Neural cell (in vitro differentiated cells): ENCODE measurements around the gene CPNE5. TPM values are rescaled to one million over a fixed set of nuclear protein-coding genes. Genes with fewer than 3 reads are reported as not detected.

Source experiments
- H2AFZ ChIP-seq: fragments of 200-600, 300-800 bp; sonication (generic), shearing (Covaris generic); 2 replicates; pipeline ENCODE4 v1.6.0; 2014; ENCODE audit warnings: low read depth, mild to moderate bottlenecking, antibody characterized with exemption, low read length, moderate library complexity
- H3F3A ChIP-seq: fragments of 200-600 bp; shearing (Covaris generic); 2 replicates; pipeline ENCODE4 v1.6.1; 2016; ENCODE audit warnings: mild to moderate bottlenecking, moderate library complexity, mixed read lengths, antibody characterized with exemption, low read length; ENCODE audit not compliant: insufficient read depth, poor library complexity, severe bottlenecking
- H3K27ac ChIP-seq: fragments of 200-600, 300-800 bp; sonication (generic), shearing (Covaris generic); 2 replicates; pipeline ENCODE4 v1.5.1; 2014; ENCODE audit warnings: mild to moderate bottlenecking, low read length, moderate library complexity
- H3K27me3 ChIP-seq: fragments of 300-800, 200-600 bp; sonication (generic), shearing (Covaris generic); 2 replicates; pipeline ENCODE4 v1.6.0; 2014; ENCODE audit warnings: mild to moderate bottlenecking, low read depth, low read length, moderate library complexity; ENCODE audit not compliant: insufficient read depth
- H3K36me3 ChIP-seq: fragments of 300-800, 200-600 bp; sonication (generic), shearing (Covaris generic); 2 replicates; pipeline ENCODE4 v1.5.1; 2014; ENCODE audit warnings: mild to moderate bottlenecking, antibody characterized with exemption, low read length, moderate library complexity; ENCODE audit not compliant: insufficient read depth
- H3K4me2 ChIP-seq: fragments of 300-800, 200-600 bp; sonication (generic), shearing (Covaris generic); 2 replicates; pipeline ENCODE4 v1.6.0; 2014; ENCODE audit warnings: mild to moderate bottlenecking, low read length
- H3K4me3 ChIP-seq: fragments of 300-800, 200-600 bp; sonication (generic), shearing (Covaris generic); 2 replicates; pipeline ENCODE4 v1.5.1; 2014; ENCODE audit warnings: mild to moderate bottlenecking, low read length, moderate library complexity
- H3K79me2 ChIP-seq: fragments of 200-600 bp; shearing (Covaris generic); replicated peaks from 2 replicates; pipeline ENCODE4 v1.6.0; 2014; ENCODE audit warnings: mild to moderate bottlenecking, low read length, moderate library complexity; ENCODE audit not compliant: insufficient read depth
- H3K9ac ChIP-seq: fragments of 300-800, 200-600 bp; sonication (generic), shearing (Covaris generic); 2 replicates; pipeline ENCODE4 v1.6.1; 2016; ENCODE audit warnings: mild to moderate bottlenecking, low read length, mixed read lengths
- H3K9me2 ChIP-seq: fragments of 200-600 bp; shearing (Covaris generic); 2 replicates; pipeline ENCODE4 v1.6.1; 2016; ENCODE audit warnings: mild to moderate bottlenecking, low read length, mixed read lengths; ENCODE audit not compliant: insufficient read depth
- H3K9me3 ChIP-seq: fragments of 200-600, 300-800 bp; sonication (generic), shearing (Covaris generic); 2 replicates; pipeline ENCODE4 v1.6.1; 2016; ENCODE audit warnings: mild to moderate bottlenecking, mixed run types, low read length, moderate library complexity, mixed read lengths
- H4K20me1 ChIP-seq: fragments of 200-600 bp; shearing (Covaris generic); 2 replicates; pipeline ENCODE4 v1.6.1; 2016; ENCODE audit warnings: mild to moderate bottlenecking, mixed run types; ENCODE audit not compliant: insufficient read depth
- EP300 ChIP-seq: fragments of 450-650 bp; conservative IDR thresholded peaks from 2 replicates; pipeline ENCODE4 v1.6.1; 2014; ENCODE audit warnings: antibody characterized with exemption, mild to moderate bottlenecking, moderate library complexity; ENCODE audit not compliant: poor library complexity, severe bottlenecking
- EZH2 ChIP-seq: fragments of 200-600, 300-800 bp; shearing (Covaris generic), sonication (generic); IDR thresholded peaks from 2 replicates; pipeline ENCODE4 v1.6.1; 2014; ENCODE audit warnings: antibody characterized with exemption, low read length, borderline replicate concordance, mild to moderate bottlenecking; ENCODE audit not compliant: insufficient read depth, poor library complexity, severe bottlenecking
- MXI1 ChIP-seq: fragments of 450-650 bp; conservative IDR thresholded peaks from 2 replicates; pipeline ENCODE4 v1.6.1; 2014; ENCODE audit warnings: antibody characterized with exemption, mild to moderate bottlenecking; ENCODE audit not compliant: poor library complexity, severe bottlenecking
- POLR2AphosphoS5 ChIP-seq: IDR thresholded peaks from 2 replicates; pipeline ENCODE4 v1.6.1; 2012
- RAD21 ChIP-seq: fragments of 450-650 bp; conservative IDR thresholded peaks from 2 replicates; pipeline ENCODE4 v1.6.1; 2014; ENCODE audit warnings: antibody characterized with exemption, mild to moderate bottlenecking, moderate library complexity
- SMC3 ChIP-seq: fragments of 450-650 bp; conservative IDR thresholded peaks from 2 replicates; pipeline ENCODE4 v1.6.1; 2014; ENCODE audit warnings: antibody characterized with exemption, mild to moderate bottlenecking, moderate library complexity; ENCODE audit not compliant: poor library complexity
- TAF1 ChIP-seq: IDR thresholded peaks from 2 replicates; pipeline ENCODE4 v1.6.1; 2012; ENCODE audit warnings: low read depth
- polyA plus RNA-seq: library from polyadenylated mRNA; depleted of rRNA; stranded (reverse); fragments of >200 nt; gene quantifications from 2 replicates; pipeline ENCODE4 v1.2.3, GENCODE V29; 2014
- TF ChIP-seq, protein P1 (sequence below): fragments of 450-650 bp; IDR thresholded peaks from 2 replicates; pipeline ENCODE4 v1.5.1; 2014; ENCODE audit warnings: antibody characterized with exemption, mild to moderate bottlenecking, moderate library complexity; ENCODE audit not compliant: poor library complexity, severe bottlenecking
- TF ChIP-seq, protein P2 (sequence below): IDR thresholded peaks from 2 replicates; pipeline ENCODE4 v1.6.1; 2012; ENCODE audit warnings: borderline replicate concordance

The CPNE5 gene
- polyA plus RNA-seq, 1 donor from 2014 or later: 8.7 TPM

- TF ChIP-seq TAF1: no peak
- no peak for TF ChIP-seq MXI1
- TF ChIP-seq, protein P1, sequence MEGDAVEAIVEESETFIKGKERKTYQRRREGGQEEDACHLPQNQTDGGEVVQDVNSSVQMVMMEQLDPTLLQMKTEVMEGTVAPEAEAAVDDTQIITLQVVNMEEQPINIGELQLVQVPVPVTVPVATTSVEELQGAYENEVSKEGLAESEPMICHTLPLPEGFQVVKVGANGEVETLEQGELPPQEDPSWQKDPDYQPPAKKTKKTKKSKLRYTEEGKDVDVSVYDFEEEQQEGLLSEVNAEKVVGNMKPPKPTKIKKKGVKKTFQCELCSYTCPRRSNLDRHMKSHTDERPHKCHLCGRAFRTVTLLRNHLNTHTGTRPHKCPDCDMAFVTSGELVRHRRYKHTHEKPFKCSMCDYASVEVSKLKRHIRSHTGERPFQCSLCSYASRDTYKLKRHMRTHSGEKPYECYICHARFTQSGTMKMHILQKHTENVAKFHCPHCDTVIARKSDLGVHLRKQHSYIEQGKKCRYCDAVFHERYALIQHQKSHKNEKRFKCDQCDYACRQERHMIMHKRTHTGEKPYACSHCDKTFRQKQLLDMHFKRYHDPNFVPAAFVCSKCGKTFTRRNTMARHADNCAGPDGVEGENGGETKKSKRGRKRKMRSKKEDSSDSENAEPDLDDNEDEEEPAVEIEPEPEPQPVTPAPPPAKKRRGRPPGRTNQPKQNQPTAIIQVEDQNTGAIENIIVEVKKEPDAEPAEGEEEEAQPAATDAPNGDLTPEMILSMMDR: no peak
- no peak for TF ChIP-seq EZH2
- TF ChIP-seq SMC3: no peak
- Histone ChIP-seq H3K27me3 (no peaks in the 10 kb centered on the region), H3K9ac (no peak overlapping the region), H3K9me3 (no peaks in the 10 kb centered on the region), H3K27ac (no peak overlapping the region), H2AFZ (no peak overlapping the region), H3K9me2 (no peaks in the 10 kb centered on the region), H3F3A (no peaks in the 10 kb centered on the region), H4K20me1 (no peaks in the 10 kb centered on the region), H3K4me2 (no peak overlapping the region), H3K79me2 (no peaks in the 10 kb centered on the region), H3K36me3 (no peaks in the 10 kb centered on the region), H3K4me3 (no peak overlapping the region)
Observed at GRCh38 chr6:36717231-36717825, 121.9 kb downstream of the CPNE5 start.

DNA sequence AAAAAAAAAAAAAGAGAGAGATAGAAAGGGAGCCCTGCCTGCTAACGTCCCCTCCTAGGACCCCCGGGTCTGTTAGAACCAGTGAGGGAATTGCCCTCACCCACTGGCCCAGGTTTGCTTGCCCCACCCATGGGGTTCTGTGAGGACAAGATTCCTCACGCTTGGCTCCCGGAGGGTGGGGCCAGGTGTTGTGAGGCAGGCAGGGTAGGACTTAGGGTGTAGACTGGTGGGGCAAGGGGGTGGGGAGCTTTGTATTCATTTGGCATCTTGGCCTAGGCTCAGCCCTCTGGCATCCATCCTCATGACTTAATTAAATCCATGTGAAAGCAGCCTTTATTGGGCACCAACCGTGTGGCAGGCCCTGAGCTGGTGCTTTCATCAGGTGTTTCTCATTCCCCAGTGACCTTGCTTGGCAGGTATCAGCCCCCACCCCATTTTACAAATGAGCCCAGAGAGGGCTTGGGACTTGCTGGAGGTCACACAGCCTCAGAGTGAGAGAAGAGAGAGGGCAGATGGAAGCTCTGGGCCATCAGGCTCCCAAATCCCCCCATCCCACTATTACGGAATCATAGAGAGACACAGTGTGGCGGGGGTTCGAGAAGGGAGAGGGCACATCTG is 122.7 kb downstream of the CPNE5 start:
- H3F3A ChIP-seq: no peaks in the 10 kb centered on the region
- no peak overlapping the region for H3K9ac ChIP-seq
- H3K79me2 ChIP-seq: no peaks in the 10 kb centered on the region
- H2AFZ ChIP-seq: no peak overlapping the region
- H4K20me1 ChIP-seq: no peaks in the 10 kb centered on the region
- H3K27ac ChIP-seq: no peak overlapping the region
- H3K27me3 ChIP-seq: no peaks in the 10 kb centered on the region
- H3K36me3 ChIP-seq: no peaks in the 10 kb centered on the region
- no peak overlapping the region for H3K4me2 ChIP-seq
- TF ChIP-seq EZH2 (no peak), MXI1 (no peak), EP300 (no peak), SMC3 (no peak), RAD21 (no peak), POLR2AphosphoS5 (no peak), TAF1 (no peak)
- TF ChIP-seq, protein P2, sequence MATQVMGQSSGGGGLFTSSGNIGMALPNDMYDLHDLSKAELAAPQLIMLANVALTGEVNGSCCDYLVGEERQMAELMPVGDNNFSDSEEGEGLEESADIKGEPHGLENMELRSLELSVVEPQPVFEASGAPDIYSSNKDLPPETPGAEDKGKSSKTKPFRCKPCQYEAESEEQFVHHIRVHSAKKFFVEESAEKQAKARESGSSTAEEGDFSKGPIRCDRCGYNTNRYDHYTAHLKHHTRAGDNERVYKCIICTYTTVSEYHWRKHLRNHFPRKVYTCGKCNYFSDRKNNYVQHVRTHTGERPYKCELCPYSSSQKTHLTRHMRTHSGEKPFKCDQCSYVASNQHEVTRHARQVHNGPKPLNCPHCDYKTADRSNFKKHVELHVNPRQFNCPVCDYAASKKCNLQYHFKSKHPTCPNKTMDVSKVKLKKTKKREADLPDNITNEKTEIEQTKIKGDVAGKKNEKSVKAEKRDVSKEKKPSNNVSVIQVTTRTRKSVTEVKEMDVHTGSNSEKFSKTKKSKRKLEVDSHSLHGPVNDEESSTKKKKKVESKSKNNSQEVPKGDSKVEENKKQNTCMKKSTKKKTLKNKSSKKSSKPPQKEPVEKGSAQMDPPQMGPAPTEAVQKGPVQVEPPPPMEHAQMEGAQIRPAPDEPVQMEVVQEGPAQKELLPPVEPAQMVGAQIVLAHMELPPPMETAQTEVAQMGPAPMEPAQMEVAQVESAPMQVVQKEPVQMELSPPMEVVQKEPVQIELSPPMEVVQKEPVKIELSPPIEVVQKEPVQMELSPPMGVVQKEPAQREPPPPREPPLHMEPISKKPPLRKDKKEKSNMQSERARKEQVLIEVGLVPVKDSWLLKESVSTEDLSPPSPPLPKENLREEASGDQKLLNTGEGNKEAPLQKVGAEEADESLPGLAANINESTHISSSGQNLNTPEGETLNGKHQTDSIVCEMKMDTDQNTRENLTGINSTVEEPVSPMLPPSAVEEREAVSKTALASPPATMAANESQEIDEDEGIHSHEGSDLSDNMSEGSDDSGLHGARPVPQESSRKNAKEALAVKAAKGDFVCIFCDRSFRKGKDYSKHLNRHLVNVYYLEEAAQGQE: no peak
- TF ChIP-seq, protein P1: no peak
- no peaks in the 10 kb centered on the region for H3K9me2 ChIP-seq
- H3K4me3 ChIP-seq: no peak overlapping the region
- H3K9me3 ChIP-seq: no peaks in the 10 kb centered on the region
